ENCODE data around the gene XYLB.

- TF ChIP-seq CTCF (IDR thresholded peaks at IDR 0.05) (no peak), POLR2A (IDR thresholded peaks at IDR 0.05) (no peak)
Observed at GRCh38 chr3:38318766-38319671, 27.6 kb upstream of the XYLB start.
